ENCODE data around the gene RTP4.

- no peak for TF ChIP-seq POLR2A (IDR thresholded peaks at IDR 0.05)
- no peak for TF ChIP-seq CTCF (IDR thresholded peaks at IDR 0.05 in 8 of 11, conservative IDR thresholded peaks at IDR 0.05 in 3 of 11)
- no peak for TF ChIP-seq POLR2AphosphoS5 (IDR thresholded peaks at IDR 0.05)
Observed at GRCh38 chr3:187398955-187399354, 30.8 kb downstream of the RTP4 start.

Data from spleen (tissue), 7 donors.